ENCODE data around the gene CACNA1E. TPM values are rescaled to one million over a fixed set of nuclear protein-coding genes. Genes with fewer than 3 reads are reported as not detected.

The CACNA1E gene
- total RNA-seq, 4 donors from 2014 or later = 0.19 to 1.3 (median 0.44) TPM; not detected in 1

- TF ChIP-seq, protein P1, sequence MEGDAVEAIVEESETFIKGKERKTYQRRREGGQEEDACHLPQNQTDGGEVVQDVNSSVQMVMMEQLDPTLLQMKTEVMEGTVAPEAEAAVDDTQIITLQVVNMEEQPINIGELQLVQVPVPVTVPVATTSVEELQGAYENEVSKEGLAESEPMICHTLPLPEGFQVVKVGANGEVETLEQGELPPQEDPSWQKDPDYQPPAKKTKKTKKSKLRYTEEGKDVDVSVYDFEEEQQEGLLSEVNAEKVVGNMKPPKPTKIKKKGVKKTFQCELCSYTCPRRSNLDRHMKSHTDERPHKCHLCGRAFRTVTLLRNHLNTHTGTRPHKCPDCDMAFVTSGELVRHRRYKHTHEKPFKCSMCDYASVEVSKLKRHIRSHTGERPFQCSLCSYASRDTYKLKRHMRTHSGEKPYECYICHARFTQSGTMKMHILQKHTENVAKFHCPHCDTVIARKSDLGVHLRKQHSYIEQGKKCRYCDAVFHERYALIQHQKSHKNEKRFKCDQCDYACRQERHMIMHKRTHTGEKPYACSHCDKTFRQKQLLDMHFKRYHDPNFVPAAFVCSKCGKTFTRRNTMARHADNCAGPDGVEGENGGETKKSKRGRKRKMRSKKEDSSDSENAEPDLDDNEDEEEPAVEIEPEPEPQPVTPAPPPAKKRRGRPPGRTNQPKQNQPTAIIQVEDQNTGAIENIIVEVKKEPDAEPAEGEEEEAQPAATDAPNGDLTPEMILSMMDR (IDR thresholded peaks at IDR 0.05) = no peak
- no peak for DNase-seq (ENCODE audit: low spot score)
- no peak for ATAC-seq (ENCODE audit: low FRiP score)
Observed at GRCh38 chr1:181737056-181737455, 253.7 kb downstream of the CACNA1E start.

- ATAC-seq (ENCODE audit: low FRiP score) (no peak), DNase-seq (ENCODE audit: low spot score) (no peak)
- TF ChIP-seq, protein P1 (IDR thresholded peaks at IDR 0.05) = no peak
Observed at GRCh38 chr1:181739214-181739613, 255.9 kb downstream of the CACNA1E start.

- no peak for DNase-seq (ENCODE audit: low spot score)
- ATAC-seq (ENCODE audit: low FRiP score) = no peak
Observed at GRCh38 chr1:181742426-181742825, 259.1 kb downstream of the CACNA1E start.

DNA sequence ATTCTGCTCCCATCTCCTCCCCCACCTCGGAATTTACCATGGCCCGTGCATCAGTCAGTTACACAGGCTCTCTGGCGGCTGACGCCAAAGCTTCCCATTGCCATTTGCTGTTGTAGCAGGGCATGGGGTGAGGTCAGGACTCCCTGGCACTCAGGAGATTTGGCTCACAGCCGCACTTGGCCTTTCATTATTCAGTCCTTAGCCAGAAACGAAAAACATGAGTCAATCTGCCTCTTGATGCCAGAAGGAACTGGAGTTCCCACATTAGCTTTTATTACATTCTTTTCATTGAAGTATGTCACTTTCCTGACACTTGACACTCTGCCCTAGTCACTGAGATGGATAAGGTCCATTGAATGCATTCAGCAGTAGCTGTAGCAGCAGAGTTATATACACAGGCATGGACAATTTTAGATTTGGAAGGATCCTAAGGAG lies 260.6 kb downstream of the CACNA1E start:
- TF ChIP-seq, protein P1 (IDR thresholded peaks at IDR 0.05) = no peak
- ATAC-seq (ENCODE audit: low FRiP score) (peak; percentile 43), DNase-seq (ENCODE audit: low spot score) (no peak)

More at GRCh38 chr1:181742426-181742825, 259.1 kb downstream of the CACNA1E start:
- TF ChIP-seq, protein P1 (IDR thresholded peaks at IDR 0.05) = no peak

DNA sequence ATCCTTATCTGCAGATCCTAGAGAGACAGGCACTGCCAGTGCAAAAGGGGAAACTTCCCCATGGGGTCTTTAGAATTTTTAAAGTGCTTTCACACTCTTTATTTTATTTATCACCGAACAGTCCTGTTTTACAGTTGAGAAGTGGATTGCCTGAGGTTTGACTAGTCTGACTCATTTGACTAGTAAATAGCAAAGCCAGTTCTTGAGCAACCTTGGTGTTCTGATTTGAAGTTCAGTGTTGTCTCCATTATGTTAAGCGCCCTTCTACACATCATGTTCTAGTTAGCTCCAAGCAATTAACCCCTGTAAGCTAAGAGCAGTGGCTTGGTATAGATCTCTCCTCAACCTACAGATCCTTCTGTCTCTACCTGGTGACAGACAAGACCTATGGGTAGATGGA lies 262.9 kb downstream of the CACNA1E start:
- ATAC-seq (ENCODE audit: low FRiP score) (no peak), DNase-seq (ENCODE audit: low spot score) (no peak)
- TF ChIP-seq, protein P1 (IDR thresholded peaks at IDR 0.05) = no peak

GRCh38 chr1:181748013-181748412 lies 264.7 kb downstream of the CACNA1E start:
- DNase-seq (ENCODE audit: low spot score) (no peak), ATAC-seq (ENCODE audit: low FRiP score) (no peak)
- TF ChIP-seq, protein P1 (IDR thresholded peaks at IDR 0.05) = no peak

DNA sequence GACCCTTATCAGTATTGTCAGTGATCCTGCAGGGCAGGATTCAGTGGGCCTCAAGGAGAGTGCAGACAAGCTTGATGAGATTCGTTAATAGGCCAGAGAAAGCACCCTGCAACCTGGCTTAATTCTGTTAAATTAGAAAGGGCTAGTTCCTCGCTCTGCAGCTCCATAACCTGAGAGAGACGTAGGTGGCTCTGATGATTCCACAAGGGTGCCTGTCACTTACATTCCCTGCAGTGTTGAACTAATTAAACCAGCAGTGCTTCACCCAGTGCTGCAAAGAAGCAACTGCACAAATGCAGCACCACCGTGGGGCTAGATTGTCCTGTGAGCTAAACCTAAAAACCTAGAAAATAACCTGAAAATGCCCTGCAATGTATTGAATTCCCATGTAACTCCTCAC lies 270.8 kb downstream of the CACNA1E start:
- no peak for ATAC-seq (ENCODE audit: low FRiP score)
- no peak for DNase-seq (ENCODE audit: low spot score)
- TF ChIP-seq, protein P1 (IDR thresholded peaks at IDR 0.05) = no peak
